HG03135 (cell line): Measurements from ENCODE around the gene IGSF1.

Experiments used
- ATAC-seq: cut with Tn5 transposase; IDR thresholded peaks from one replicate; pipeline ENCODE4 v1.9.1; 2021; ENCODE audit warnings: mild to moderate bottlenecking, moderate library complexity; ENCODE audit not compliant: unreplicated experiment

Gene IGSF1, protein sequence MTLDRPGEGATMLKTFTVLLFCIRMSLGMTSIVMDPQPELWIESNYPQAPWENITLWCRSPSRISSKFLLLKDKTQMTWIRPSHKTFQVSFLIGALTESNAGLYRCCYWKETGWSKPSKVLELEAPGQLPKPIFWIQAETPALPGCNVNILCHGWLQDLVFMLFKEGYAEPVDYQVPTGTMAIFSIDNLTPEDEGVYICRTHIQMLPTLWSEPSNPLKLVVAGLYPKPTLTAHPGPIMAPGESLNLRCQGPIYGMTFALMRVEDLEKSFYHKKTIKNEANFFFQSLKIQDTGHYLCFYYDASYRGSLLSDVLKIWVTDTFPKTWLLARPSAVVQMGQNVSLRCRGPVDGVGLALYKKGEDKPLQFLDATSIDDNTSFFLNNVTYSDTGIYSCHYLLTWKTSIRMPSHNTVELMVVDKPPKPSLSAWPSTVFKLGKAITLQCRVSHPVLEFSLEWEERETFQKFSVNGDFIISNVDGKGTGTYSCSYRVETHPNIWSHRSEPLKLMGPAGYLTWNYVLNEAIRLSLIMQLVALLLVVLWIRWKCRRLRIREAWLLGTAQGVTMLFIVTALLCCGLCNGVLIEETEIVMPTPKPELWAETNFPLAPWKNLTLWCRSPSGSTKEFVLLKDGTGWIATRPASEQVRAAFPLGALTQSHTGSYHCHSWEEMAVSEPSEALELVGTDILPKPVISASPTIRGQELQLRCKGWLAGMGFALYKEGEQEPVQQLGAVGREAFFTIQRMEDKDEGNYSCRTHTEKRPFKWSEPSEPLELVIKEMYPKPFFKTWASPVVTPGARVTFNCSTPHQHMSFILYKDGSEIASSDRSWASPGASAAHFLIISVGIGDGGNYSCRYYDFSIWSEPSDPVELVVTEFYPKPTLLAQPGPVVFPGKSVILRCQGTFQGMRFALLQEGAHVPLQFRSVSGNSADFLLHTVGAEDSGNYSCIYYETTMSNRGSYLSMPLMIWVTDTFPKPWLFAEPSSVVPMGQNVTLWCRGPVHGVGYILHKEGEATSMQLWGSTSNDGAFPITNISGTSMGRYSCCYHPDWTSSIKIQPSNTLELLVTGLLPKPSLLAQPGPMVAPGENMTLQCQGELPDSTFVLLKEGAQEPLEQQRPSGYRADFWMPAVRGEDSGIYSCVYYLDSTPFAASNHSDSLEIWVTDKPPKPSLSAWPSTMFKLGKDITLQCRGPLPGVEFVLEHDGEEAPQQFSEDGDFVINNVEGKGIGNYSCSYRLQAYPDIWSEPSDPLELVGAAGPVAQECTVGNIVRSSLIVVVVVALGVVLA (N-terminal part only)

DNA sequence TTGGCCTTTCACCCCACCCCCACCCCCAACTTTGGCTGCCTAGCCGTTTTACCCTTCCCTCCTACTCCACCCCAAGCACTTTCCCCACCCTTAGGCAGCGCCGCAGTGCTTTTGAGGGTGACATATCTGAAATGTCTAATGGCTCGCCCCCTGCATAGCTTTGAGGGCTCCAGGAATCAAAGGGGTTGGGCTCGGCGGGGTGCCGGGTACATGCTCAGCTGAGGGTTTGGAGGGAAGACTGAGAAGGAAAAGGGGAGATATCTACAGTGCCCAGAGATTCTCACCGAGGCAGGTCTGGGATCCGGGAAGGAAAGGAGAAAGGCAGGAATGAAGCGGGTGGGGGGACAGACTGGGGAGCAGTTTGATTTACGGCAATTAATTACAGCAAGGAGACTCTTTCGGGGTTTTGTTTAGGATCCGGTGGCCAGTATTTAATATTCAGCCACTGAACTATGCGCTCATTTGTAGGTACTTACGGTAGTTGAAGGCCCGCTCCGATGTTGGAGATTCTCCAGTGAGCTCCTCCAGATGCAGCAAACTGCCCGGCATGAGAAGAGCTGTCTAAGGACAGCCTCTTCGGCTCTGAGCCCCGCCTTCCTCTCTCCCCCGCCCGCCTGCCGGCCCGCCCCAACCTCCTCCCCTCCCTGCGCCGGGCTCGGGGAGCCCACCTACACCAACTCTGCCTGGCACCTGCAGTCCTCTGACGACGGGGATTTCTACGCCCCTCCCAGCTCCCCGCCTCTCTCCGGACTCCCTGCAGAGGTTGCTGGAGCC, at the start of gene IGSF1:
TSS of gene IGSF1 (minus strand) at position 569 of the 774 bp plus-strand sequence. CDS start 2,632 bp downstream, outside the sequence.
- ATAC-seq = no peak

DNA sequence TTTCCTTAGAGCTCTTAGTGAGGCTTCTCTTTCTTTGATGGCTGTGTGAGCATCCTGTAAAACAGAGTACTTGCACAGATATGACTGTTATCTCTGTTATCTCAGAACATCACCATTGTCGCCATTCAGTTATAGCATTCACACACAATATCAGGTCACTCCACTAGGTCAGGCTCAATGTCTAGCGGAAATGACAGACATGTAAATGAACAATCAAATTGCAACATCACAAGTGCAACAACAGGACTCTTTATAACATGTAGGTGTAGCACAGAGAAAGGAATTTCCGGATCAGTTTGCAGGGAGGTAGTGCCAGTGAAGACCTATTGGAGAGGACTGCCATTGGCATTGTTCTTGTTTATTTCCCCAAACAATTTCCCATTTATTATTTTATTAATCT, 43.2 kb upstream of the IGSF1 start:
- no peak for ATAC-seq

DNA sequence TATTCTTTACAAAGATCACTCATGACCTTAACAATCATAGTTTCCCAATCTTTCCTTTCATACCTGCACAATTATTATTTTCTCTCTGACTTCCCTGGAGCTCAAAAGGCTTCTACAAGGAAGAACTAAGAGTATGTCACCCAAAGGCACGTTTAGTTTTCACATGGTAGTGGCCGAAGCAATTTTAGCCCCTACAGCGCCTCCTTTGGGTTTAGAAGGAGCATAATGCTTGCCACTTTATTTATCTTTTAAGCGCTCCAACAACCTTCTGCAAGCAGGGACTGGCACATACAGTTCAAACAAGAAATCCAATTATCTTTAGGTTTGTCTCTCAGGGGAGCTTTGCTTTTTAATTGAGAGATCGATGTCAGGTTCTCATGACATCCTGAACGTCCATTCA, 42.0 kb upstream of the IGSF1 start:
- no peak for ATAC-seq

DNA sequence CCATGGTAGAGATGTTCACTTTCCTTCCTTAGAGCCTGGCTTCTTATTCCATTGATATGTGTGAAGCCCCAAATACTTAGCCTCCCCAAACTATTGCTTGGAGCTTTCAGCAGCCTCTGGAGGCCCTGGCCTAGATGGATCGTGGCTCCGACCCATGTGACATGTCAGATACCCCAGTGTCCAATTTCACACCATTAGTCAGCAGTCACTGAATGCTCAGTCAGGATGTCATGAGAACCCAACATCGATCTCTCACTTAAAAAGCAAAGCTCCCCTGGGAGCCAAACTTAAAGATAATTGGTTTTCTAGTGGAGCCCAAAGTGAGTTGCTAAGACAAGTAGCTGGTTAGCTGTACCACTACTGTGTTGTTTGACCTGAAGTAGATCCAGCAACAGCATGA, 41.6 kb upstream of the IGSF1 start:
- ATAC-seq = no peak

GRCh38 chrX:131322651-131323050, 33.5 kb upstream of the IGSF1 start:
- ATAC-seq = no peak

GRCh38 chrX:131317326-131317725, 28.2 kb upstream of the IGSF1 start:
- no peak for ATAC-seq

- ATAC-seq = no peak
Measured at GRCh38 chrX:131316260-131316659, 27.2 kb upstream of the IGSF1 start.

DNA sequence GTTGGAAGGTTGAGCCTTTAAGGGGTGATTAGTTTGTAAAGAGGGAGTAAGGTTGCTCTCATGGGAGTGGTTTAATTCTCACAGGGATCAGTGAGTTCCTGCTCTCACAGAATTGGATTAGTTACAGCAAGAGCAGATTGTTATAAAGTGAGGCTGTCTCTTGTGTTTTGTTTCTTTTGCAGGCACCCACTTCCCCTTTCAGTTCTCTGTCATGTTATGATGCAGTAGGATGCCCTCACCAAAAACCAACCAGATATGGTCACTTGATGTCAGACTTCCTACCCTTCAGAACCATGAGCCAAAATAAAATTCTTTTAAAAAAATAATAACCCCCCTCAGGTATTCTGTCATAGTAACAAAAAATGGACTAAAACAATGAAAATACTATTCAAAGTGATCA, 19.9 kb upstream of the IGSF1 start:
- ATAC-seq = no peak

DNA sequence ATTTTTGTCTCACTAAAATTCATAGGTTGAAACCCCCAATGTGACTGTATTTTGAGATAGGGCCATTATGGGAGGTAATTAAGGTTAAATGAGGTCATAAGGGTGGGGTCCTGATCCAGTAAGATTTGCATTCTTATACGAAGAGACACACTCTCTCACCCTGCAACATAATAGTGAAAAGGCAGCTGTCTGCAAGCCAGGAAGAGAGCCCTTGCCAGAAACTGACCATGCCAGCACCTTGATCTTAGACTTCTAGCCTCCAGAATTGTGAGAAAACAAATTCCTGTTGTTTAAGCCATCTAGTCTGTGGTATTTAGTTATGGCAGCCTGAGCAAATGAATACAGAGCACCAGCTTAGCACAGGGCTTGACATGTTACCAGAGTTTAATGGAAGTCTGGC, 17.5 kb upstream of the IGSF1 start:
- no peak for ATAC-seq

DNA sequence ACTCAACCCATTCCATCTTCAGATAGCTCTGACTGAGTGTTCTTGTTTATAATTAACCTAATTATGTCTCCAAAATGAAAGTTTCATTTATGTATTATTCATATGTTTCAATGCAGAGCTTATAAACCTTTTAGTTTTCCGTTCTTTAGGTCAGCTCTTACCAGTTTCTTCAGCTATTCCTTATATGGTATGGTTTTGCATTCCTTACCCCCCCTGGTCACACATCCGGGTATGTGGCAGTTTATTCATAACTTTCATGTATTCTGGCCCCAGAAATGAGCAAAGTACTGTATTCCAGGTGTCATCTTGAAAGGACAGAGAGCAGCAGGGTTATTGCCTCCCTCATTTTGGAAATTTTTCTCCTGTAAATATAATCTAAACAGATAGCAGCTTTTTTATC, 16.8 kb upstream of the IGSF1 start:
- no peak for ATAC-seq

- no peak for ATAC-seq
Measured at GRCh38 chrX:131302701-131303100, 13.6 kb upstream of the IGSF1 start.

DNA sequence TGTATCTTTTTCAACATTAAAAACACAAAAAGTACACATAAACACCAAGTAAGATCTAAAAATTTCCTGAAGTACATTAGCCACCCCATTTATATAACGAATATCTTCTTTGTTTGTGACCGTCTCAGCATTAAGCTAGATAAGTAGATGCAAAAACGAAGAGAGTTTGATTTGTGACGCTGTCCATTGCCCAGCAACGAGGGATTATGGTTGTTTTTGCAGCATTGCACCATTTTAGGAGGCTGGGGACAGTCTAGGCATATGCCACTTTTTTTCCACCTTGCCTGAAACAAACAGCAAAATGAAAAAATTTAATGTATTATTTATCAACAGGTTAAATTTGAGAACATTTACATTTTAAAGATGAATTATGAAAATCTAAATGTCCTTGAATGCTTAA, 12.0 kb upstream of the IGSF1 start:
- no peak for ATAC-seq

DNA sequence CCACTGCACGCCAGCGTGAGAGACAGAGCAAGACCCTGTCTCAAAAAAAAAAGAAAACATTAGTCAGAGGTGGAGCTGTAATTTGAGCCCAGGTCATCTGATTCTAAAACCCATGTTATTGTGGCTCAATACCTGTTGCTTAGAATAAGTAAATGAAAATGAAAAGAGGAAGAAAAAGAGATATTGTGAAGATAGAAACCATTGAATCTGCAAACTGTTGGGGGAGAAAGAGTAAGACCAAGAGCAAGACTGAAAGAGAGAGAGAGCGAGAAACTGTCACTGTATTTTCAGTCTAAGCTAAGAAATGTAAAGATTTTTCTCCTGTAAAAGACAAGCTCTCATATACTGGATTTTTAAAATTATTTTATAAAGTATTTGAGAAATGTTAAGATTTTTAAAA, 9.7 kb upstream of the IGSF1 start:
- ATAC-seq = no peak

DNA sequence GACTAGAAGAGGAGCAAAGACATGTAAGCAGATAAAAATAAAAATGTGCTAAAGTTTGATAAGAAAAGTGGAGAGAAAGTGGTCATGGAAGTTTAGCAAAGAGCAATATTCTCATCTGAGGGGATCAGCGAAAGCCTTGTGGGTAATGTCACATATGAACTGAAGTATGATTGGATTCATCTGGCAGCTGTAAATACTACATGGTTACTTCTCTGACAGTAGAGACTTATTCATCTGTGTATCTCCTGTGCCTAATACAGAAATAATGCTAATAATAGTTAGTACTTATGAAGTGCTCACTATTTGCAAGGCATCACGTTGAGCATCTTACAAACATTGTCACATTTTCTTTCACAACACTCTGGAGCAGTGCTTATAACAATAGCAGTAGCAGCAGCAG, 8.9 kb upstream of the IGSF1 start:
- ATAC-seq = no peak

GRCh38 chrX:131289527-131289926, 421 bp upstream of the IGSF1 start:
- ATAC-seq = no peak

DNA sequence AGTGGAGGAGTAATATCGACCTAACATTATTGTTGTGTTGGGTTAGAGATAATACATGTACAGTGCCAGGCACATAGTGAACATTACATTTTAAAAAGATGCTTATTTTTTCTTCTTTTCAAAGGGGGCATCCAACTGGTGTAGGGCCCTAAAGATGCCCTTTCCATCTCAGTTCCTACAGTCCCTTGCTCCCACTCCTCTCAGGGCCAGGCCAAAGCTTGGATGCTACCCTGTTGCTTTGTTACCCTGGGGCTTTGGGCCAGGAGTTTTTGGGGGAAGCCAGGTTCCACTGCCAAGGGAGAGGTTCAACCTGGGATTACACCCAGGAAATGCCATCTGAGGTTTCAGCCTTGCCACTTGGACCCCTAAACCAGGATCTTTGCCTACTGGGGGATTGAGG, 918 bp downstream of the IGSF1 start:
- no peak for ATAC-seq

- no peak for ATAC-seq
Measured at GRCh38 chrX:131287560-131288179, 1.4 kb downstream of the IGSF1 start.

DNA sequence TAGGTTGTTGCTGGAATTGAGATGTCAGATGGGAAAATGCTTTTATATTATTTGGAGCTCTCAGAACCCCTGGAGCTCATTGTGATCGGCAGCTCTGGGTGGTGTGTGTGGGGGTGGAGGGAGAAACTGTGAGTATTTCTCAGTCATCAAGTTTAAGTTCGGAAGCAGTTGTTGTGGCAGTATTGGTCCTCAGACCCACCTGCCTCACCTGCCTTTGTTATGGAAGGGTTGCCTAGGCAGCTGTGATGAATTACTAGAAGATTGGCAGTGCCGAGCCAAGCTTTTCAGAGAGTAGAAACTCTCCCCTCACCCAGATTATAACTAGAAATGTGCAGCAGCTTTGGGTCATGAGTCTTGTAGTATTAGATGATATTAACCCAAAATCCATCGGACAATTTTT, 9.5 kb downstream of the IGSF1 start:
- ATAC-seq = no peak

DNA sequence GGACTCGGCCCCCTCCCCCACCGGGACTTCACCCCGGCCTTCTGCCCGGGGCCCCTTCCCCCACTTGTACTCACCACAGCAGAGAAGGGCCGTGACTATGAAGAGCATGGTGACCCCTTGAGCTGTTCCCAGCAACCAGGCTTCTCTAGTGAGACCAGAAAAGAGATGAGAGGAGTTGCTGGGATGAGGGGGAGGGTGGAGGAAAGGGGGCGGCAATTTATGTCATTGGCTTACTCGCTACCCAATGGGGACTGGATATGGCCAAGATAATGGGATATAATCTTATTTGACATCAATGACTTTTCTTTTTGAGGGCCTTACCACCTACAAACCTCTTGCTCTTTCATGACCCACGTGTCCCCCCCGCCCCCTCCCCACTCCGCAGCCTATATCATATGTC, 9.9 kb downstream of the IGSF1 start:
- ATAC-seq = no peak

DNA sequence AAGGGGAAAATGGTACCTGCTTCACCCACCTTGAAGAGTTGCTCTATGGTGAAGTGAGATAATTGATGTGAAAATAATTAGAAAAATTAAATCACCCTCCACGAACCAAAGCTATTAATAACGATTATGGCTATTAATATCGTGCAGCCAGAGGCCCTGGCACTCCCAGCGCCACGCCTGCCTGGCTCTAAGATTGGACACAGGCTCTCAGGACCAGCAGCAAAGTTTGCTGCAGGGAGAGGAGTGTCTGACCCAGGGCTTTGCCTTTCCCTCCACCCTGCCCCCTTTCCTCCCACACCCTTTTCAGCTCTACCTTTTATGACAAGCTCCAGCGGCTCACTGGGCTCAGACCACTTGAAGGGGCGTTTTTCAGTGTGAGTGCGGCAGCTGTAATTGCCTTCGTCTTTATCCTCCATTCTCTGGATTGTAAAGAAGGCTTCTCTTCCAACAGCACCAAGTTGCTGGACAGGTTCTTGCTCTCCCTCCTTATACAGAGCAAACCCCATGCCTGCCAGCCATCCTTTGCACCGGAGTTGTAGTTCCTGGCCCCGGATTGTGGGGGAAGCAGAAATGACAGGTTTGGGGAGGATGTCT, 11.5 kb downstream of the IGSF1 start:
- no peak for ATAC-seq
